ENCODE results near the gene STK11IP.

The STK11IP gene, protein sequence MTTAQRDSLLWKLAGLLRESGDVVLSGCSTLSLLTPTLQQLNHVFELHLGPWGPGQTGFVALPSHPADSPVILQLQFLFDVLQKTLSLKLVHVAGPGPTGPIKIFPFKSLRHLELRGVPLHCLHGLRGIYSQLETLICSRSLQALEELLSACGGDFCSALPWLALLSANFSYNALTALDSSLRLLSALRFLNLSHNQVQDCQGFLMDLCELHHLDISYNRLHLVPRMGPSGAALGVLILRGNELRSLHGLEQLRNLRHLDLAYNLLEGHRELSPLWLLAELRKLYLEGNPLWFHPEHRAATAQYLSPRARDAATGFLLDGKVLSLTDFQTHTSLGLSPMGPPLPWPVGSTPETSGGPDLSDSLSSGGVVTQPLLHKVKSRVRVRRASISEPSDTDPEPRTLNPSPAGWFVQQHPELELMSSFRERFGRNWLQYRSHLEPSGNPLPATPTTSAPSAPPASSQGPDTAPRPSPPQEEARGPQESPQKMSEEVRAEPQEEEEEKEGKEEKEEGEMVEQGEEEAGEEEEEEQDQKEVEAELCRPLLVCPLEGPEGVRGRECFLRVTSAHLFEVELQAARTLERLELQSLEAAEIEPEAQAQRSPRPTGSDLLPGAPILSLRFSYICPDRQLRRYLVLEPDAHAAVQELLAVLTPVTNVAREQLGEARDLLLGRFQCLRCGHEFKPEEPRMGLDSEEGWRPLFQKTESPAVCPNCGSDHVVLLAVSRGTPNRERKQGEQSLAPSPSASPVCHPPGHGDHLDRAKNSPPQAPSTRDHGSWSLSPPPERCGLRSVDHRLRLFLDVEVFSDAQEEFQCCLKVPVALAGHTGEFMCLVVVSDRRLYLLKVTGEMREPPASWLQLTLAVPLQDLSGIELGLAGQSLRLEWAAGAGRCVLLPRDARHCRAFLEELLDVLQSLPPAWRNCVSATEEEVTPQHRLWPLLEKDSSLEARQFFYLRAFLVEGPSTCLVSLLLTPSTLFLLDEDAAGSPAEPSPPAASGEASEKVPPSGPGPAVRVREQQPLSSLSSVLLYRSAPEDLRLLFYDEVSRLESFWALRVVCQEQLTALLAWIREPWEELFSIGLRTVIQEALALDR

DNA sequence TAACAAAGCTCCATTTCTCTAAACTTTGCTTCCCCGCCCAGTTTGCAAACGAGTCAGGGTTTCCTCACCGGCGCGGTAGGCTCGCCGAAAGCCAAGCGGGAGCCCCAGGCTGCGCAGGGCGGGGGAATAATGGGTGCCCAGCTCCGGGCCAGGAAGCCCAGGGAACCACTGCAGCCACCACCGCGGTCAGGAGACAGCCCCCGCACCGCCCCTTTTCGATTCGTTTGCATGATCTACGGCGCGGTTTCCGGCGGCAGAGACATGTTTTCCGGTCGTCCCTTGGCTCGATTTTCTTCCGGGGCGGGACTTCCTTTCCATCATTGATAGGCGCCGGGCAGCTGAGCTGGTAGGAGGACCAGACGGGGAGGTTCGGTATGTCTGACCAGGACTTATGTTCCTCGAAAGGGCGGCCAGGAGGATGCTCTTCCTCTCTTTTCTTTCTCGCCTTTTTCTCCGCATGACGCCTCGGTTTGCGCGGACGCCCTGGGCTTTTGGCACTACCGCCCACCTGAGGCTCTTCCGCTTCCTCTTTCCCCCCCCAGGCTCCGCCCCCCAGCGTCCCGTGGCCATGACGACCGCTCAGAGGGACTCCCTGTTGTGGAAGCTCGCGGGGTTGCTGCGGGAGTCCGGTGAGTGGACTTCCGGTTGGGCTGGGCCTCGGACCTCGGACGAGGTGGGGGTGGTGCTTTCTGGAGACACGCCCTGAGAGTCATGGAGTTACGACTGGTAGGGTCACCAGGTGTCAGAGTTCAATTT is at the start of gene STK11IP:
Gene STK11IP (plus strand): TSS at position 306 of the 756 bp plus-strand sequence. CDS start 263 bp downstream, at position 569.
- peak within 1 kb of the TSS; percentile 50 for H3K27ac ChIP-seq (ENCODE audit: low read length)
- H3K27me3 ChIP-seq (ENCODE audit: low read depth, low read length) = no peaks in the 10 kb centered on the region
- H3K9ac ChIP-seq (ENCODE audit: low read length) = peak within 1 kb of the TSS; percentile 89
- H3K9me3 ChIP-seq (ENCODE audit: insufficient read depth, low read length) = no peaks in the 10 kb centered on the region
- no peak for TF ChIP-seq EZH2phosphoT487 (IDR thresholded peaks at IDR 0.05; ENCODE audit: low read depth)
- TF ChIP-seq, protein P1, sequence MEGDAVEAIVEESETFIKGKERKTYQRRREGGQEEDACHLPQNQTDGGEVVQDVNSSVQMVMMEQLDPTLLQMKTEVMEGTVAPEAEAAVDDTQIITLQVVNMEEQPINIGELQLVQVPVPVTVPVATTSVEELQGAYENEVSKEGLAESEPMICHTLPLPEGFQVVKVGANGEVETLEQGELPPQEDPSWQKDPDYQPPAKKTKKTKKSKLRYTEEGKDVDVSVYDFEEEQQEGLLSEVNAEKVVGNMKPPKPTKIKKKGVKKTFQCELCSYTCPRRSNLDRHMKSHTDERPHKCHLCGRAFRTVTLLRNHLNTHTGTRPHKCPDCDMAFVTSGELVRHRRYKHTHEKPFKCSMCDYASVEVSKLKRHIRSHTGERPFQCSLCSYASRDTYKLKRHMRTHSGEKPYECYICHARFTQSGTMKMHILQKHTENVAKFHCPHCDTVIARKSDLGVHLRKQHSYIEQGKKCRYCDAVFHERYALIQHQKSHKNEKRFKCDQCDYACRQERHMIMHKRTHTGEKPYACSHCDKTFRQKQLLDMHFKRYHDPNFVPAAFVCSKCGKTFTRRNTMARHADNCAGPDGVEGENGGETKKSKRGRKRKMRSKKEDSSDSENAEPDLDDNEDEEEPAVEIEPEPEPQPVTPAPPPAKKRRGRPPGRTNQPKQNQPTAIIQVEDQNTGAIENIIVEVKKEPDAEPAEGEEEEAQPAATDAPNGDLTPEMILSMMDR (IDR thresholded peaks at IDR 0.05; ENCODE audit: low read depth, low read length) = no peak
- peak within 1 kb of the TSS; percentile 56 for H2AFZ ChIP-seq (ENCODE audit: low read depth, low read length)
- no peaks in the 10 kb centered on the region for H3K79me2 ChIP-seq (ENCODE audit: low read length)
- H3K4me3 ChIP-seq (ENCODE audit: low read length) = peak within 1 kb of the TSS; percentile 85
- H4K20me1 ChIP-seq (ENCODE audit: insufficient read depth, low read length) = no peaks in the 10 kb centered on the region
- peaks cover 9% of the 10 kb centered on the region; the same call in 1 of the 2 replicates for H3K4me1 ChIP-seq (ENCODE audit: low read length)
- H3K4me2 ChIP-seq (ENCODE audit: low read length) = peak within 1 kb of the TSS; percentile 96
- peaks cover 2% of the 10 kb centered on the region for H3K36me3 ChIP-seq (replicated peaks; ENCODE audit: low read depth, low read length)

DNA sequence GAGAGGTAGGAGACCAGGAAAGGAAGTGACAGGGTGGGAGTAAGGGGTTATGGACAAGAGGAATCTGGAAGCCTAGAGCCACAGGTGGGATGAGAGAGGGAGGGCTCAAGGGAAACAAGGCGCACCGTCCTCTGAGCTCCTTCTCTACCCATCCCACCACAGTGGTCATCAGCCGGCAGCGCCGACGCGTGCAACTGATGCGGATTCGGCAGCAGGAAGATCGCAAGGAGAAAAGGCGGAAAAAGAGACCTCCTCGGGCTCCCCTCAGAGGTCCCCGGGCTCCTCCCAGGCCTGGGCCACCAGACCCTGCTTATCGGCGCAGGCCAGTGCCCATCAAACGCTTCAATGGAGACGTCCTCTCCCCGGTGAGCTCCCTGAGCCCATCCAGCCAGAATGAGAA is 48.7 kb upstream of the STK11IP start:
- Histone ChIP-seq H2AFZ (ENCODE audit: low read depth, low read length) (no peak overlapping the region), H3K9ac (ENCODE audit: low read length) (no peak overlapping the region), H3K9me3 (ENCODE audit: insufficient read depth, low read length) (no peaks in the 10 kb centered on the region), H3K27ac (ENCODE audit: low read length) (no peak overlapping the region), H3K79me2 (ENCODE audit: low read length) (no peaks in the 10 kb centered on the region), H3K4me2 (ENCODE audit: low read length) (no peak overlapping the region), H3K36me3 (replicated peaks; ENCODE audit: low read depth, low read length) (no peaks in the 10 kb centered on the region), H3K27me3 (ENCODE audit: low read depth, low read length) (no peaks in the 10 kb centered on the region), H3K4me3 (ENCODE audit: low read length) (no peak overlapping the region), H3K4me1 (ENCODE audit: low read length) (no peaks in the 10 kb centered on the region), H4K20me1 (ENCODE audit: insufficient read depth, low read length) (no peaks in the 10 kb centered on the region)
- TF ChIP-seq, protein P1 (IDR thresholded peaks at IDR 0.05; ENCODE audit: low read depth, low read length) = no peak
- no peak for TF ChIP-seq EZH2phosphoT487 (IDR thresholded peaks at IDR 0.05; ENCODE audit: low read depth)

DNA sequence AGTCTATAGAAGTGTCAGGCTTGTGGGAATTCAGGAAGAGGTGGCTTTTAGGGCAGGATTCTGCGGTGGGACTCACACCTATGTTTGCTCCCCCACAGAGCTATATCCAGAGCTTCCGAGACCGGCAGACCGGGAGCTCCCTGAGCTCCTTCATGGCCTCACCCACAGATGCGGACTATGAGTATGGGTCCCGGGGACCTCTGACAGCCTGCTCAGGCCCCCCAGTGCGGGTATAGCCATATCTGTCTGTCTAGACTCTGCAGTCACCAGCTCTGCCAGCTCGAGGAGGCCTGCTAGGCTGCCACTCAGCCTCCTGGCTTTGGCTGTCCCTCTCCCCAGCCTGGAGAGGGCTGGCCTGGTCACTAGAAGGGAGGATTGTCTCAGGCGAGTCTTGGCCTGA is 48.0 kb upstream of the STK11IP start:
- H3K9ac ChIP-seq (ENCODE audit: low read length) = no peak overlapping the region
- H3K36me3 ChIP-seq (replicated peaks; ENCODE audit: low read depth, low read length) = no peaks in the 10 kb centered on the region
- TF ChIP-seq EZH2phosphoT487 (IDR thresholded peaks at IDR 0.05; ENCODE audit: low read depth) = no peak
- H2AFZ ChIP-seq (ENCODE audit: low read depth, low read length) = no peak overlapping the region
- no peaks in the 10 kb centered on the region for H3K4me1 ChIP-seq (ENCODE audit: low read length)
- no peaks in the 10 kb centered on the region for H3K9me3 ChIP-seq (ENCODE audit: insufficient read depth, low read length)
- no peaks in the 10 kb centered on the region for H4K20me1 ChIP-seq (ENCODE audit: insufficient read depth, low read length)
- no peaks in the 10 kb centered on the region for H3K79me2 ChIP-seq (ENCODE audit: low read length)
- no peak overlapping the region for H3K4me2 ChIP-seq (ENCODE audit: low read length)
- H3K27me3 ChIP-seq (ENCODE audit: low read depth, low read length) = no peaks in the 10 kb centered on the region
- H3K27ac ChIP-seq (ENCODE audit: low read length) = no peak overlapping the region
- H3K4me3 ChIP-seq (ENCODE audit: low read length) = no peak overlapping the region
